Activated naive CD4-positive, alpha-beta T cell treated with anti-CD3 and anti-CD28 coated beads, Interleukin-2, amount 50 U/mL, for 72 hours (primary cell): ENCODE measurements around the gene ZNF574. TPM values are rescaled to one million over a fixed set of nuclear protein-coding genes. Genes with fewer than 3 reads are reported as not detected.
"Not testable (repeated sequence)": the region's sequence is repeated elsewhere in the genome, so short reads cannot be mapped to it uniquely, and the experiment has no call there.

ENCODE experiments used
- ATAC-seq, 2 donors: fragments of 150-1000 bp; cut with Tn5 transposase; 2 replicates each; pipeline ENCODE4 v1.10.0; 2021; ENCODE audit warnings: mild to moderate bottlenecking in 2 of 2, moderate library complexity in 2 of 2
- DNase-seq, 2 donors: peaks; one replicate each; pipeline ENCODE4 v3.0.0; 2021 to 2022; ENCODE audit warnings: low spot score in 2 of 2
- H3K27ac Mint-ChIP-seq, 2 donors: one replicate each; pipeline ENCODE4 v1.8.0; 2022; ENCODE audit warnings: mild to moderate bottlenecking in 2 of 2, mixed read lengths in 2 of 2
- H3K36me3 Mint-ChIP-seq, 2 donors: one replicate each; pipeline ENCODE4 v1.8.0; 2022; ENCODE audit warnings: mixed read lengths in 2 of 2
- H3K9me3 Mint-ChIP-seq, 2 donors: one replicate each; pipeline ENCODE4 v1.8.0; 2022; ENCODE audit warnings: mixed read lengths in 2 of 2
- total RNA-seq, 2 donors: library from RNA; stranded (reverse); gene quantifications; one replicate each; pipeline ENCODE4 v1.2.3, GENCODE V29; 2022

The ZNF574 gene
- 10 to 100 TPM; 12.5 to 13.9 TPM for total RNA-seq

GRCh38 chr19:42075616-42076379 lies at the start of gene ZNF574:
TSS of gene ZNF574 (plus strand) at chr19:42076166. CDS start at chr19:42078607, 2,441 bp downstream.
- no peaks in the 10 kb centered on the region for H3K9me3 Mint-ChIP-seq

GRCh38 chr19:42028304-42029216 lies 47.4 kb upstream of the ZNF574 start:
- Mint-ChIP-seq H3K27ac (no peak overlapping the region), H3K36me3 (no peaks in the 10 kb centered on the region), H3K9me3 (no peaks in the 10 kb centered on the region)
- no peak for ATAC-seq
- peak in 1 of 2 donors; percentile 70 for DNase-seq

More at GRCh38 chr19:42075616-42076379, at the start of gene ZNF574:
- Mint-ChIP-seq H3K36me3 (peaks cover 22 to 33% of the 10 kb centered on the region in 2 donors), H3K27ac (peak within 1 kb of the TSS; percentile 98 to 99)
- DNase-seq (peak; percentile 97 to 98), ATAC-seq (peak; percentile 96 to 97)

GRCh38 chr19:42030645-42031440 lies 45.1 kb upstream of the ZNF574 start:
- H3K9me3 Mint-ChIP-seq = no peaks in the 10 kb centered on the region
- no peak overlapping the region for H3K27ac Mint-ChIP-seq
- DNase-seq = no peak
- H3K36me3 Mint-ChIP-seq = no peaks in the 10 kb centered on the region
- ATAC-seq = no peak

- Mint-ChIP-seq H3K36me3 (no peaks in the 10 kb centered on the region), H3K9me3 (no peaks in the 10 kb centered on the region), H3K27ac (no peak overlapping the region)
- ATAC-seq (no peak), DNase-seq (no peak)
Observed at GRCh38 chr19:42032431-42032830, 43.5 kb upstream of the ZNF574 start.

- Mint-ChIP-seq H3K9me3 (no peaks in the 10 kb centered on the region), H3K36me3 (no peaks in the 10 kb centered on the region), H3K27ac (no peak overlapping the region)
- DNase-seq (no peak), ATAC-seq (no peak)
Observed at GRCh38 chr19:42033413-42033812, 42.6 kb upstream of the ZNF574 start.

- ATAC-seq (peak; percentile 94 to 98), DNase-seq (peak in 1 of 2 donors; percentile 73)
- not testable (repeated sequence) for H3K9me3 Mint-ChIP-seq, H3K36me3 Mint-ChIP-seq, H3K27ac Mint-ChIP-seq
Observed at GRCh38 chr19:42034640-42035391, 41.1 kb upstream of the ZNF574 start.

- ATAC-seq (no peak), DNase-seq (no peak)
- H3K9me3 Mint-ChIP-seq = no peaks in the 10 kb centered on the region
- H3K36me3 Mint-ChIP-seq = no peaks in the 10 kb centered on the region
- H3K27ac Mint-ChIP-seq = no peak overlapping the region
Observed at GRCh38 chr19:42037649-42038048, 38.3 kb upstream of the ZNF574 start.

GRCh38 chr19:42038666-42039065 lies 37.3 kb upstream of the ZNF574 start:
- Mint-ChIP-seq H3K36me3 (no peaks in the 10 kb centered on the region), H3K9me3 (no peaks in the 10 kb centered on the region), H3K27ac (no peak overlapping the region)
- ATAC-seq = no peak
- no peak for DNase-seq

- H3K9me3 Mint-ChIP-seq = no peaks in the 10 kb centered on the region
- H3K36me3 Mint-ChIP-seq = no peaks in the 10 kb centered on the region
- H3K27ac Mint-ChIP-seq = no peak overlapping the region
- no peak for ATAC-seq
- no peak for DNase-seq
Observed at GRCh38 chr19:42040031-42040430, 35.9 kb upstream of the ZNF574 start.

GRCh38 chr19:42040491-42040890 lies 35.5 kb upstream of the ZNF574 start:
- not testable (repeated sequence) for H3K36me3 Mint-ChIP-seq, H3K9me3 Mint-ChIP-seq, H3K27ac Mint-ChIP-seq, DNase-seq, ATAC-seq

- DNase-seq (no peak), ATAC-seq (no peak)
- no peaks in the 10 kb centered on the region for H3K36me3 Mint-ChIP-seq
- H3K27ac Mint-ChIP-seq = no peak overlapping the region
- no peaks in the 10 kb centered on the region for H3K9me3 Mint-ChIP-seq
Observed at GRCh38 chr19:42042455-42043170, 33.4 kb upstream of the ZNF574 start.

GRCh38 chr19:42045575-42045974 lies 30.4 kb upstream of the ZNF574 start:
- no peaks in the 10 kb centered on the region for H3K36me3 Mint-ChIP-seq
- DNase-seq = no peak
- no peaks in the 10 kb centered on the region for H3K9me3 Mint-ChIP-seq
- H3K27ac Mint-ChIP-seq = no peak overlapping the region
- ATAC-seq = no peak

- DNase-seq (no peak), ATAC-seq (no peak)
- Mint-ChIP-seq H3K9me3 (no peaks in the 10 kb centered on the region), H3K27ac (peak overlapping the region in 1 of 2 donors; percentile 78), H3K36me3 (no peaks in the 10 kb centered on the region)
Observed at GRCh38 chr19:42048992-42049391, 27.0 kb upstream of the ZNF574 start.

GRCh38 chr19:42051166-42052115 lies 24.5 kb upstream of the ZNF574 start:
- Mint-ChIP-seq H3K9me3 (no peaks in the 10 kb centered on the region), H3K36me3 (no peaks in the 10 kb centered on the region), H3K27ac (peak overlapping the region; percentile 79 to 87)
- ATAC-seq = peak; percentile 93 to 97
- DNase-seq = peak; percentile 65
